Measurements from ENCODE around the gene SDF4.
"Not testable (repeated sequence)": the region's sequence is repeated elsewhere in the genome, so short reads cannot be mapped to it uniquely, and the experiment has no call there.

The SDF4 gene

DNA sequence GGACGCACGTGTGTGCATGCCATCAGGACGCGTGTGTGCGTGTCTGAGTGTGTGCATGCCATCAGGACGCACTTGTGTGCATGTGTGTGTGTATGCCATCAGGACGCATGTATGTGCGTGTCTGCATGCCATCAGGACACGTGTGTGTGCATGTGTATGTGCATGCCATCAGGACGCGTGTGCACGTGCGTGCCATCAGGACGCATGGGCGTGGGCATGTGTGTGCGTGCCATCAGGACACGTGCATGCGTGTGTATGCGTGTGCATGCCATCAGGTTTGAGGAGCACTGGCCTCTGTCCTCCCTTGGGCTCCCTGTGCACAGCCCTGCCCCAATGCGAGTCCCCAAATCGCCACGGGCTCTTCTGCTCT lies 27.3 kb upstream of the SDF4 start:
- no peak for DNase-seq

DNA sequence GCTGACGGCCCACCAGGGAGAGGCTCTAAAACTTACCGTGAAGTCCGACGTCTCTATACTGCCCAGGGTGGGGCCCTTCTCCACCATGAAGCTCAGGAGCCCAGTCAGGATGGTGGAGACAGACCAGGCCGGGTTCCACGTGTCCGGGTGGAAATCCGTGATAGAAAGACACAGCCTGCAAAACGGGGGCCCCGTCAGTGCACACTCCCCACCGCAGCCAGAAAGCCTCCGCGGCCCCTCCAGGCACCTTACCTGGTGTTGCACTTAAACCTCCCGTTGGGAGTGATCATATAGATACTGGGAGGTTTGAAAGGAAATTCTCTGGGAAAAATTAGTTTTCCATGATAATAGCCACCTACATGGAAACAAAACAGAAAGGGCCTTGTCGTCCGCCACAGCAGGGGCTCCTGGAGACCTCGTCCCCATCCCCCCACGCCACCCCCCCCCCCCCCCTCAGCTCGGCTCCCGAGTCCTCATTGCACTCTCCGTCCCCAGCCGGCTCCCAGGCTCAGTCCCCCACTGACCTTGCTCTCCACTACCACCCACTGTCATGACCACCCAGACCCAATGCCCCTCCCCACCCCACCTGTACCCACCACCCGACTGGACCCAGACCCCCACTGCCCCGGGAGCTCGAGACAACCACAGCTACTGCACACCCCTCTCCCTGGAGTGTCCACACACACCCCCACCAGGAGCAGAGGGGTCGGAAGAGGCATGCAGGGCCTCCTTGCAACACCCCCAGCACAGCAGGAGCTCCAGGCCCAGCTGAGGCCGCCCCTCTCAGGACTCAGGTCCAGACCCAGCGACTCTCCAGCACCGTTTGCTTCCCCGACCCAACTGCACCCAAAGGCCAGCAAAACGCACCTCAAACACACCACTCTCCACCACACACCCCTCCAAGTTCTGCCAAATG lies 25.4 kb upstream of the SDF4 start:
- no peak for DNase-seq

DNA sequence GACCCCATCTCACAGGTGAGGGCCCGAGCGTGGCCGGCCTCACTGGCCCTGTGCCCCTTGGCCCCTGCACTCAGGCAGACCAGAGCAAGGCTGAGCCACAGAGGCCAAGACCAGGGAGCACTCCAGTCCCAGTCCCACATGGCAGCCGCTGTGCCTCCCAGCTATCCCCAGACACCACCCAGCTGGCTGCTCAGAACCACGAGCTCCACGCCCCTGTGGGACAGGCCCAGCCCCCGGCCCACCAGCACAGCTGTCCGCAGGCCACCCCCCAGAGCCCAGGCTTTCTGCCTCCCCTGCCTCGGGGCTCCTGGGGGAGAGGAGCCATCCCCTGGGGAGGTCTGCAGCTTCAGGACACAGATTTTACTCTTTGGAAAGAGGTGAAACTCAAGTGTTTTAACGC lies 23.8 kb upstream of the SDF4 start:
- DNase-seq = no peak

DNA sequence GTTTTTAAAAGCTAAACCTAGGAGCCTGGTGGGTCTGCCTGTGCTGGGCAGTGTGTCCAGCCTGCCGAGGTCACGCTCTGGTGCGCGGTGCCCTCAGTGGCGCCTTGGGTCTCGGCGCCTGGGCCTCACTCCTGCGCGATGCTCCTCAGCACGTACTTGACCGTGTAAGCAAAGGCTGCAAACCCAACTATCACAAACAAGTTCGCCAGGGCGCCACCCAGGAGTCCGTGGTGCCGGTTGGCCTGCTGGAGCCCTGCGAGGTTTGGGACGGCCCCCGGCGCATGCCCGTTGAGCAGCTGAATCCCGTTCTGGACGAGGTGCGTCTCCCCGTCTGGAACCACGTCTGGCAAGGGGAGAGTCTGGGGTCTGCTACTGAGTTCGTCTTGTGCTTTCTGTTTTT lies 23.3 kb upstream of the SDF4 start:
- no peak for DNase-seq

DNA sequence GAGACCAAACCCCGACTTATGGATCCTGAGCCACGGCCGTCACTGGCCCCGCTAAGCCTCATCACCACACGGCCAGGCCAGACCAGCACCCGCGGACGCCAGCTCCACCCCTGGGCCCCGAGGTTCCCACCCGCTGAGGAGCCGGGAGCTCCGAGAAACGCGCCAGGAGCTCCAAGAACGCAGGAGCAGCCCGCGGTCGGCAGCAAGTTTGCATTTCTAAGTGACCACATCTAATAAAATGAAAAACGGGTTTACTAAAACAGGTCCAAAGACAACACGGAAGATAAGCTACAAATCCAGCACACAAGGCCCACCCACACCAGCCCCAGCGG lies 22.8 kb upstream of the SDF4 start:
- no peak for DNase-seq

DNA sequence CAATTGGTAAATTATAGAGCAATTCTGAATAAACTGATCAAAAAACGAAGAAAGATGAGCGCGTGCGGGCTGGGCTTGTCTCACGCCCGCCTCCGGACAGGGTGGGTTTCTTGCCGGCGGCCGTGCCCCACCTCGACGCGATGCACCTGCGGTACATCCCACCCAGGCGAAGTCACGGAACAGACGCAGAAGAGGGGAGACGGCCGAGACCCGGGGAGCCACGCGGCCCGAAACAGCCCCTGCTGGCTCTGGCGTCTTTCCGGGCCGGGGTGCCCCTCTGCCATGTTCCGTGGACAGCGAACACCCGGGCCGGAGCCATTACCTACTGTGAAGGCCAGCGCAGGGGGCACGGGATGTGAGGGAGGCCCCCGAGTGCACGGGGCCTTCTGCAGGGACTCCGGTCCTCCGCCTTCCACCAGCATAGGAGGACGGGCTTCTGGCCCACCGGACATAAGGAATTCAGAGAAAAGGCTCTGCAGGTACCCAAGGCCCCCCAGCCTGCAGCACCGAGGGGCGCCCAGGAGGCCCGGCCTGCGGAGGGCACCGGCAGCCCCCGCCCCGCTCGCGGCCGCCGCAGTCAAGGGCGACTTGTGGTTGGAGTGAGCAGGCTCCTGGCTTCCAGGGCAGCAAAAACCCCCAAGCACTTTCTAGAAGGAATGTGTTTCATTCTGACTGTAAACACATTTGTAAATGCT lies 22.3 kb upstream of the SDF4 start:
- DNase-seq = no peak

DNA sequence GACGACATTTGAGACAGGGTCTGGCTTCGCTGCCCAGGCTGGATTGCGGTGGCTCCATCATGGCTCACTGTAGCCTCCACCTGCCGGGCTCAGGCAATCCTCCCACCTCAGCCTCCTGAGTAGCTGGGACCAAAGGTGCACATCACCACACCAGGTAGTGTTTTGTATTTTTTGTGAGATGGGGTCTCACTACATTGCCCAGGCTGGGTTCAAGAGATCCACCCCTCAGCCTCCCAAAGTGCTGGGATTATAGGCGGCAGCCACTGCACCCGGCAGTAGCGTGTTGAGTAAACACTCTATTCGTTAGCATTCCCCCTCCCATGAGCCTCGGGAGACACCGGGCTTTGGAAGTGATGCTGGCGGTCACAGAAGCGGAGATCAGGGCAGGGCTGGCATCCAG lies 21.5 kb upstream of the SDF4 start:
- DNase-seq = no peak

DNA sequence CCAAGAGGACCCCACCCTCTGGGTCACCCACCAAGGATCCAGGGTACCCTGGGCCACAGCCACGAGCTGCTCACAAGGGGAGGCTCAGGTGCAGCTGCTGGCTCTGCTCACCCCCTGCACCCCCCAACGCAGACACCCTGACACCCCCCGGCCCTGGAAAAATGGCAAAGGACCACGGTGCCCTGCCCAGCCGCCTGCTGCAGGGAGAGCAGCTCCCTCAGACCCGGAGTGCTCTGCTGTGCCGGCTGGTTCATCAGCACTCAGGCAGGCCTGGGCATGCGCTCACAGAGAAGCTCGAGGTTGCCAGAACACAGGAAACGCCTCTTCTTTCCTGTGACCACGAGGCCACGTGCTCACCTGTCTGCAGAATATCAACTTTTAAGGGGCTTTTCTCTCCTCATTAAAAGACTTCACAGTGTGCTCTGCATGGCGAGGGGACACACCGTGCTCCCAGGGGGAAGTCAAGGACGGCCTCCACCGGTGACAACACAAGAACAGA lies 19.0 kb upstream of the SDF4 start:
- no peak for DNase-seq

DNA sequence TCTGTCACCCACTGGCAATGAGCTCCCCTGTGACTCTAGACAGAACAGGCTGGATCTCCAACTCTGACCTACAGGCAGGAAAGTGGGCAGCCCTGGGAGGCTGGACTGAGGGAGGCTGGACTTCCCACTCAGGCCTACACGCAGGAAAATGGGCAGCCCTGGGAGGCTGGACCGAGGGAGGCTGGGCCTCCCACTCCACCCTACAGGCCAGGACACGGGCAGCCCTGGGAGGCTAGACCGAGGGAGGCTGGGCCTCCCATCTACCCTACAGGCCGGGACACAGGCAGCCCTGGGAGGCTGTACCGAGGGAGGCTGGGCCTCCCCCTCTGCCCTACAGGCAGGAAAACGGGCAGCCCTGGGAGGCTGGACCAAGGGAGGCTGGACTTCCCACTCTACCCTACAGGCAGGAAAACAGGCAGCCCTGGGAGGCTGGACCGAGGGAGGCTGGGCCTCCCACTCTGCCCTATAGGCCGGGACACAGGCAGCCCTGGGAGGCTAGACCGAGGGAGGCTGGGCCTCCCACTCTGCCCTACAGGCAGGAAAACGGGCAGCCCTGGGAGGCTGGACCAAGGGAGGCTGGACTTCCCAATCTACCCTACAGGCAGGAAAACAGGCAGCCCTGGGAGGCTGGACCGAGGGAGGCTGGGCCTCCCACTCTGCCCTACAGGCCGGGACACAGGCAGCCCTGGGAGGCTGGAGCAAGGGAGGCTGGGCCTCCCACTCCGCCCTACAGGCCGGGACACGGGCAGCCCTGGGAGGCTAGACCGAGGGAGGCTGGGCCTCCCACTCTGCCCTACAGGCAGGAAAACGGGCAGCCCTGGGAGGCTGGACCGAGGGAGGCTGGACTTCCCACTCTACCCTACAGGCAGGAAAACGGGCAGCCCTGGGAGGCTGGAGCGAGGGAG lies 16.5 kb upstream of the SDF4 start:
- DNase-seq = not testable (repeated sequence)

DNA sequence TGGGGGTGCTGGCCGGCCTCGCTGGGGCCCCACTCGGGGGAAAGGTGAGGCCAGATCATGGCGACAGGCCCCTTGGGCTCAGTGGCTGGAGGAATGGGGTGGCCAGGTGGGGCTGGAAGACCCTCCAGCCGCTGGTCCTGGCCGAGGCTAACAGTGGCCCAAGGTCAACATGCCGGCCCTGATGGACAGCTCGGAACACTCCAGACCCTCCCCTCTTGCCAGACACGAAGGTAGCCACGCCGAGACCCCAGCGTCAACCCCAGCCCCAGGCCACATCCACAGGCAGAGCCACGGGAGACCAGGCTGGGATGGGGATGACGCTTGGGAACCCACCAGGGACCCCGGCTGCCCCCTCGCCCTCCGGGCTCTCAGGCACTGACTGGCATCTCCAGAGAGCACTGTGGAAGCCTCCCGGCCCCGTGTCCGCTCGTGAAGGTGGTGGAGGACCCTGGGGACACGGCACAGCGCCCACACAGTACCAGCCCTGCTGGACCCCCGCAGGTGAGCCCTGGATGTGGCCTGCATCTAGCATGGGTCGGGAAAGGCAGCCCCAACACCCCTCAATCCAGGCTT lies 15.6 kb upstream of the SDF4 start:
- no peak for DNase-seq

DNA sequence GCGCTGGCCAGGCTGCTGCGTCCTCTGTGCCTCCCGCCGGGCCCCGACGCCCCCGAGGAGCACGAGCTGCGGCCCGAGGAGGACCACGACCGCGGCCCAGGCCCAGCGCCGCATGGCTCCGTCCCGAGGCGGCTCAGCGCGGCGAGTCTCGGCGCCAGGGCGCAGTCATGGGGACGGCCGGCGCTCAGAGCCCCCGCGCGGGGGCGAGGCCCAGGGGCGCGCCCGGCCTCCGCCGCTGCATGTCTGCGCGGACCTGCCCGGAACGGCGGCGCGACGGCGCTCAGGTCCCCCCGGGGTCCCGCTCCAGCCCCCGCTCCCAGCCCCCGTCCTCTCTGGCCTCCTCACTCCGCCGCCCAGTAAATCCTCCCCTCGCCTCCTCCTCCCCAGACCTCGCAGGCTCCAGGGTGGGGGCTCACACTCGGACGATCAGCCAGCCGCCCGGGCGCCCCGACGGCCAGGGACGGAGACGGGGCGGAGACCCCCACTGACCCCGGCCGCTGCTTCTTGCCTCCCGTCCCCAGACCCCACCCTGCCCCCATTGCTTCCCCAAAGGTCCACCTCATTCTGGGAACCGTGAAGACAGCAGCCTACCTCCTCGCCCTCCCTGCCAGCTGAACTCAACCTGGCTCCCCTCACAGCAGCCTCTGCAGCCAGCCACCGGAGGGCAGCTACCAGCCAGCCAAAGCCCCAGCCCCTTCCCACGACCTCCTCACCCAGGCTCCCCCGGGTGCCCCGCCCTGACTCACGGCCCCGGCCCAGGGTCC lies 15.0 kb upstream of the SDF4 start, which contains the start of gene C1QTNF12:
Gene C1QTNF12 (minus strand): TSS at position 146 of the 764 bp plus-strand sequence. CDS start 32 bp downstream, at position 114.
- DNase-seq = no peak

DNA sequence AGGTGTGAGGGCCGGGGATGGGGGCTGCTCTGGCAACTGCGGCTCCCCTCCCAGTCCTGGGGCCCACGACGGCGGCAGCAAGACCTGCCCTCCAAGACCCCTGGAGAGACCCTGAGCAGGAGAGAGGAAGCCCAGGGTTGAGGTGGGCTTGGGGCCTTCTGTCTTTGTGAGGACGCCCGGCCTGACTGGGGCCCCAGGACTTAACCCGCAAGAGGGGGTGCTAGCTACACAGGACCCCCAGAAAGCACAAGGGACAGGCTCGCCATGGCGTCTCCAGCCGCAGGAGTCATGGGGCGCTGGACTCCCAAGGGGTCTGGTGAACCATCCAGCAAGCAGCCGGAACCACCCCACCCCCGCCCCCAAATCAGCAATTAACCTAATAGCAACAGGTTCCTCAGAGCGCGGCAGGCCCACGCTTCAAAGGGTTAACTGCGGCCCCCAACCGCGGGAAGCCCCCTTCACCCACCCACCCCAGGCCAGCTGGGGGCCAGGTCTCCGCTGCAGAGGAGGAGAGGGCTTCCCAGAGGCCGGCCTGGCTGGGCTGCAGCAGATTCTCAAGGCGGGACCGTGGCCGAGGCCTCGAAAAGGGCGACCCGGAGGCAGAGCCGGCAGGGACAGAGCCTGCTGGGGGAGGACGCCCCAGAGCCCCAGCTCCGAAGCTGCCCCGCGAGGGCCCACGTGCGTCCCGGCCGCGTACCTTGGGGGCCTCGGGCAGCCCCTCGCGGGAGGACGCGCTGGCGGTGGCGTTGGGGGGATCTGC lies 14.2 kb upstream of the SDF4 start:
- no peak for DNase-seq

DNA sequence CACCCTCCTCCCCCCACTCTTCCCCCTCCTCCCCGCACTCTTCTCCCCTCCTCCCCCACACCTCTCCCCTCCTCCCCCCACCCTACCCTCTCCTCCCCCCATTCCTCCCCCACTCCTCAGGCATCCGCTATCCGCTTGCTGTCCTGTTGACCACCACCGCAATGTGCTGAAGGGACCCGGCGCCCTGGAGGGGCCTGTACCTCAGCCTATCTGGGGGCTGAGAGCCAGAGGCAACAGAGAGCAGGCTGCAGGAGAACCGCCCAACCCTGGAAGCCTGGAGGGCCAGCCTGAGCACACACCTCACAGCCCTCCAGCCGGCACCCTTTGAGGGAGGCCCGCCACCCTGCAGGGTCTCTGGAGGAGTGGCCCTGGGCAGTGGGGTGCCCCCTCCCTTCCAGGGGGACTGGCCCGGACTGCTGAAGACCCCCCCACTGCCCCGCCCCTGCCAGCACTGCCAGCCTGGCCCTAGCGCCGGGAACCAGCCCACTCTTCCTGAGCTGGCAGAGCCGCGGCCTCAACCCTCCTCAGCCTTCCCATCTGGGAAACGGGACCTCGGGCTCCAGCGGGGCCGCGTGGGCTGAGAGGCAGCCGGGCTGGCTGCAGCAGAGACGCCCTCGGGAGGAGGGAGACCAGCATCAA lies 13.5 kb upstream of the SDF4 start:
- DNase-seq = no peak

DNA sequence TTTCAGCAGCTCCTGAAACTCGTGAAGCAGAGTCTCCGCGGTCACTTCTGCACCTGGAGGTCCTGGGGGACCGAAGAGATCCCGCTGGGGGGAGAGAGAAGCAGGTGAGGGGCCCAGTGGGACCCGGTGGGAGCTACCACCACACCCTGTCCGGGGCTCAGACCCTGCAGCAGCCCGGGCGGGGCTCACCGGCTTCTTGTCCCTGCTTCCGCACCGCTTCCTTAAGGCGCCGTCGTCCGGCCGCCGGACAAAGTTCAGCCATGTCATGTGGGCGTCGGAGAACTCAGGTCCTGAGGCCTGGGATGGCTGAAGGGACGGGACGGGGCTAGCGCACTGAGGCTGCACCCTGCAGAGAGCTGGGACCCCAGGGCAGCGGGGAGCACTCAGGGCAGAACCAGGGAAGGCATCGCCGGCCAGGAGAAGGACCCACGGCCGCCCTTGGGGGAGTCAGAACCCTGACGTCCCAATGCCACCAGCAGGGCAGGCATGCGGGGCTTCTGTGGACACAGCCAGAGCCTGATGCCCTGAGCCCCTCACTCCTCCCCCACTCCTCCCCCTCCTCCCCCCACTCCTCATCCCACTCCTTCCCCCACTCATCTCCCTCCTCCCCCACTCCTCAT lies 12.5 kb upstream of the SDF4 start:
- DNase-seq = no peak

DNA sequence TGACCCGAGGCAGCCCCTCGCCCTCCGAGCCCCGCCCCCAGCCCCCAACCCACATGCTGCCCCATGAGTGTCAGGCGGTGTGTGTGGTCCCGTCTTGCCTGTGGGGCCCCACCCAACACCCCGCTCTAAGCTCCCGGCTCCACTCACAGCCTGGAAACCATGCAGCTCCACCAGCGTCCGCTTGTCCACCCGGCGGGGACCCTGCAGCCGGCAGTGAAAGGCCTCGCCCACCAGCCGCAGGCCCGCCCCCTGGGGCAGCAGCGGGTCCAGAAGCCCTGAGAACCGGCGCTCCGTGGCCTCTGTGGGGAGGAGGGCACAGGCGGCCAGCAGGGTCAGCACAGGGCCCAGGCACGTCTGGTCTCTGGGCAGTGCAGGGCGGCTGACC lies 12.0 kb upstream of the SDF4 start:
- DNase-seq = no peak

DNA sequence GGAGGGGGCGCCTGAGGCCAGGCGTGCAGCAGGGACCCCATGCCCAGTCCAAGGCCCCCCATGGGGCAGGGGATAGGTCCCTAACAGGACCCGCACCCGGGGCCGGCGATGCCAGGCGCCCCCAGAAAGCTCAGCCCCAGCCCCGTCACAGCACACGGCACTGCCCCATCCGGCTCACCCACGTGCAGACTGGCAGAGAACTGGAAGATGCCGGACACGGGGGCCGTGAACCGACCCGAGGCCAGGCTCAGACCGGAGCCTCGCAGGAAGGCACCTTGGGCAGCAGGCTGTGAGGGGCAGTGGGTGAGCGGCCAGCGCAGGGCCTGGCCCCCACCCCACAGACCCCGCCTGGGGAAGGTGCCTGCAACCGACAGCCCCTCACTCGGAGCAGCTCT lies 11.5 kb upstream of the SDF4 start:
- no peak for DNase-seq

DNA sequence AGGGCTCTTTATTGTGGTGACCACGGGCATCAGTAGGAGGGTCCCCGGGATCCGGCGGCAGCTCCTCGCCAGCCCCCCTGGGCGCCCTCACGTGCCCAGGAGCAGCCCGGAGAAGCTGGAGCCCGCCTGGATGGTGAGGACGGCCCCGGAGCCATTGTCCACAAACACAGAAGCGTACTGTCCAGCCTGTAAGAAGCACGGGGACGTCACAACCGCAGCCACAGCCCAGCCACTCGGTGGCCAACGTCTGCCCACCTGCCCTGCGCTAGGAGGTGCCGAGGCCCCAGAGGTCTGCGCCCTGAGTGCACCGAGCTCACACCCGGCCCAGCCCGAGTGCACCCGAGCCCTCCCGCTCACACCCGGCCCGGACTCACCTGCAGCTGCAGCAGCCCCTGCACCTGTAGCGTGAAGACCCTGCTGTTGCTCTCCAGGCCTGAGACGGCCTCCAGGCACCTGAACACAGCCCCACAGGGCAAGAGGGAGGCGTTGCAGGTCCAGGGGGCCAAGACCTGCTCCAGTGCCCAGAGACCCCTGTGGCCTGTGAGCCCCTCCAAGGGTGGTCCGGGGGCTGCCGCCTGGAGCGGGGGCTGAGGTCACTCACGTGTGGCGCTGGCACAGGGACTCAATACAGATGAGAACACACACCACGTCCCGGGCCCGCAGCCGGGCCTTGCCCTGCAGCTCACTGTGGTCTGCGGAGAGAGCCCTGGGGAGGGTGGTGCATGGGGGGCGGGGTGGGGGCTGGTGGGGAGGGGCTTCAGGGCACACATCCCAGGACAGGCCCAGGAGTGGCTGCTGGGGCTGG lies 10.9 kb upstream of the SDF4 start:
- DNase-seq = no peak

DNA sequence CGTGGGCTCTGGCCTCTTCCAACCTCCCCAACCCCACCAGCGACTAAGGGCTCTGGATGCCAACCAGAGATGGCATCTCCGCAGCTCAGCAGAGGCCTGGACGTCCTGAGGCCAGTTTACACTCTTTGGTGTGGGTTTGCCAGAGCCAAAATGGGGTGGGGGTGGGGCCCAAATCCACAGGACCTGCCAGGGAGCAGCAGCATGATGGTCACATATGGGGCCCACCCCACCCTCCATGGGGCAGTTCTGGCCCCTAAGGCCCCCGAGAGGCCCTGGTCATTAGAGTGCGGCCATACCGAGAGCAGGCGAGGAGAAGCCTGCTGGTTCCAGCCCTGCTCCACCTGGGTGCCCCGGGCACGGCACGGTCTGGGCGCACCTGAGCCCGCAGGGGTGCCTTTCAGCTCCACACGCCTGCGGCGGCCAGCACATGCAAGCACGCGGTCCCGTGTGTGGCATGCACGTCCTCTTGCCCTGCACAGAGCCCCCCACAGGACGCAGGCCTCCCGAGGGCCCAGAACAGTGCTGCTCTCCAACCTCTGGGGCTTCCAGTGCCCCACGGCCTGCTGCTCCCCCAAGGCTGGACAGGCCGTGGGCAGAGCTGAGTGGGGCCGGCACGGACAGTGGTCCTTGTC lies 9.9 kb upstream of the SDF4 start:
- no peak for DNase-seq

All from right hindlimb (tissue), 1 donor.